Mononuclear cell (primary cell): ENCODE measurements around the gene C1QTNF6. TPM values are rescaled to one million over a fixed set of nuclear protein-coding genes. Genes with fewer than 3 reads are reported as not detected.

Experiments
- H3K27me3 ChIP-seq: 2 replicates; pipeline ENCODE4 v1.6.0; 2011; ENCODE audit warnings: low read length, control low read depth; ENCODE audit not compliant: insufficient read depth
- H3K4me1 ChIP-seq: 2 replicates; pipeline ENCODE4 v1.5.1; 2011; ENCODE audit warnings: mild to moderate bottlenecking, low read length, control low read depth; ENCODE audit not compliant: insufficient read depth
- H3K4me3 ChIP-seq: 2 replicates; pipeline ENCODE4 v1.5.1; 2011; ENCODE audit warnings: mild to moderate bottlenecking, low read length, moderate library complexity
- H3K9me3 ChIP-seq: 2 replicates; pipeline ENCODE4 v1.5.1; 2011; ENCODE audit warnings: low read depth, mild to moderate bottlenecking, control low read depth, low read length
- total RNA-seq: library from RNA; depleted of rRNA; stranded (reverse); fragments of >200 nt; gene quantifications from one replicate; pipeline ENCODE4 v1.2.3, GENCODE V29; 2012

The C1QTNF6 gene
- total RNA-seq, 1 donor, result 1.4 TPM

GRCh38 chr22:37158963-37159290 is 29.1 kb downstream of the C1QTNF6 start:
- peaks cover 60% of the 10 kb centered on the region for H3K4me1 ChIP-seq
- no peaks in the 10 kb centered on the region for H3K27me3 ChIP-seq
- no peak overlapping the region for H3K4me3 ChIP-seq
- H3K9me3 ChIP-seq, result no peaks in the 10 kb centered on the region

DNA sequence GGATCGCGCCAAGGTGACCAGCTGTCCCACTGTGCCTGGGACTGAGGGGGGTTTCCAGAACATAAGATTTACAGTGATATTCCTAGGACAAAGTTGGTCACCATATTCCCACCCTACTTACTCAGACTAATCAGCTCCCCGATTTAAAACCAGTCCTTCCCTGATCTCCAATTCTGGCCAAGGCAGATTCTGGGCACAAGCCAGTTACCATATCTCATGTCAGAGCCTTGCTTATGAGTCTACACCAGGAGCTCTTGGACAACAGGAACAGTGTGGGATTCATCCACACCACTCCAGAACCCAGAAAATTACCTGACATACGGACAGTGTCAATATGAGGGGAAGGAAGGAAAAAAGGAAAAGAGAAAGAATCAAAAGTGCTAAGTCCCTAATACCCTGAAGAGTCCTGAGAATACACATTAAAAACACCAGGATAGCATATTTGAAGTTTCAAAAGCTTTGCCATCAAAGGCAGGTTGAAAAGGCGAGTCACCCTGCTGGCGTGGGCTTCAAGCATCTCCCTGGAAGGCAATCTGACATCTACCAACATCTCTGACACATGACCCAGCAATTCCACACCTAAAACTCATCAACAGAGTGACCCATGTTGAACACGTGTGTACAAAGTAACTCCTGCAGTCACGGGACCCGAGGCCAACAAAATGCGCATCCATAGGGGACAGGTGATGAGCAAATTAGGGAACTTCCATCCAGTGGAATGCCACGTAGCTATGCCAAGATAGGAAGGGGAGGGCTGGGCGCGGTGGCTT is 30.3 kb downstream of the C1QTNF6 start:
- Histone ChIP-seq H3K9me3 (no peaks in the 10 kb centered on the region), H3K27me3 (no peaks in the 10 kb centered on the region), H3K4me1 (peaks cover 48% of the 10 kb centered on the region), H3K4me3 (no peak overlapping the region)

DNA sequence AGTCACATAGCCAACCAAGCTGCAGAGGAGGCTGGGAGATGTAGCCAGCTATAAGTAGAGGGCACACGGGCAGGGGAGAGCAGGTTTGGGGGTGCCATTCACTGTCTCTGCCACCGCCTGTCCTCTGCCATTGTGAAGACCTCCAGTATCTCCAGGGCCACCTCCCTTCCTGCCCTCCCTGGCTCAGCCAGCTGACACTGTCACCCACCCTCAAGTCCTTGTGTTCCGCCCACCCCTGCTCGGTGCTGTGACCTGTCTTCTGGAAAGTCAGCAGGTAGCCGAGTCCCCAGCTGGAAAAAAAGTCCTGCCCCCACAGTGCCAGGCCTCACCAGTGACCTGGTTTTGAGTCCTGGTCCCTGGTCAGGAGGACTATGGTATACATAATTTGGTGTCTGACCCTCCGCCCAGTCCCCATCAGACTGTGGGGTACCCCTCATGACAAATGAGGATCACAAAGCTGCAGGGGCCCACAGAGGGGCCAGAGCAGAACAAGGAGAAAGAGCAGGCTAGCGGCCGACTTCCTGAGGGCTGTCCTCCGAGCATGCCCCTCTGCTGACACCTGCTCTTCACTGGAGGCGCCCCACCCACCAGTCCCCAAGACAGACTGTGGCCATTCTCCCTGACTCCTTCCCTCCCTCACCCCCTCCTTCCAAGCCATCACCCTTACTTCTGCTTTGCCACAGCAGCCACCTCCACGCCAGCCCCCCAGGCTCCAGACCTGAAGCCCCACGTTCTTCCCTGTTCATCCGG is 31.2 kb downstream of the C1QTNF6 start:
- no peaks in the 10 kb centered on the region for H3K27me3 ChIP-seq
- H3K9me3 ChIP-seq, result no peaks in the 10 kb centered on the region
- peaks cover 41% of the 10 kb centered on the region for H3K4me1 ChIP-seq
- no peak overlapping the region for H3K4me3 ChIP-seq

DNA sequence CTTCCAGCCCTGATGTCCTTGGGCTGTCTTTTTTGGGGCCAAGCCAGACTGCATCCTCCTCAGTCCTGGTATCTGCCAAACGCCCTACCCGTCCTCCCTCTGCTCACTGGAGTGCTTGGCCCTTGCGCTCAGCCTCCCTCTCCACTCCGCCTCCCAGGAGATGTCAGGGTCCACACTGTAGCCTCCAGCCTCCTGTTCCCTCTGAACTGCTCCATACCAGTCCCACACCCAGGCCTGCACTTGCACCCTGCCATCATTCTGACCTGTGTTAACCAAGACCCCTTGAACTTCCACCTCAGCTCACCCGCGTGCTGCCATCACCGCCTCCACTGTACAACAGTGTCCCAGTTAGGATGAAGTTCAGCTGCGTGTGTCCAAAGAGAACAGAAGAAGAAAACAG is 32.1 kb downstream of the C1QTNF6 start:
- H3K9me3 ChIP-seq, result no peaks in the 10 kb centered on the region
- H3K4me3 ChIP-seq, result no peak overlapping the region
- H3K4me1 ChIP-seq, result peaks cover 32% of the 10 kb centered on the region
- no peaks in the 10 kb centered on the region for H3K27me3 ChIP-seq

DNA sequence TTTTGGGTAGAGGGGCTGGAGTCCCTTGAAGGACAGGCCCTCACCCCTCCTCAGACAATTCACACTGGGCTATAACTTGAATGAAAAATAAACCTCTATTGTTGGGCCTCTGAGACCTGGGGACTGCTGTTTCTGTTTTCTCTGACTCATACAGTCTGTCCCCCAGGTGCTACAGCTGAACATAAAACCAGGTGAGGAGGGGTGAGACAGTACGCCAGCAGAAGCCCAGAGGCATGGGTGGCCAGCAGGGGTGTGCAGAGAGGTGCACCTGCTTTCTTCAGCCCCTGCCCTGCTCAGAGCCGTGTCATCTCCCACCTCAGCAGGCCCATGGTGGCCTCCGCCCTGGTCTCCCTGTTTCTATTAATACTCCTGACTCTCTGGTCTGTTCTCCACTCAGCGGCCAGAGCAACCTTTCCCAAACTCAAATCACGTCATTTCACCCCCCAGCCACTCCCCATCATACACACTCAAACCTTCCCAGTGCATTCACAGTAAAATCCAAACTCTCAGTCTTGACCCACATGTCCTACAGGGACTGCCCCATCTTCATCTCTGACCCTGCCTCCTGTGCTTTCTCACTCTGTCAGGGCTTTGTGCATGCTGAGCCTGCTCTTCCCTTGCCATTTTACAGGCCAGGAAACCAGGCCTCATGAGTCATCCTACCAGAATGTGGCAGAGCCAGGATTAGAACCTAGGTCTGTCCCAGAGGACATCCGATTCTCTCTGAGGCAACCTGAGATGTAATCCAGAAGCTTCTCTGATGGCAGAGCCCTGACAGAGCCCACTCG is 32.9 kb downstream of the C1QTNF6 start:
- H3K4me1 ChIP-seq, result peaks cover 30% of the 10 kb centered on the region
- no peaks in the 10 kb centered on the region for H3K27me3 ChIP-seq
- H3K9me3 ChIP-seq, result no peaks in the 10 kb centered on the region
- no peak overlapping the region for H3K4me3 ChIP-seq

- no peaks in the 10 kb centered on the region for H3K9me3 ChIP-seq
- no peaks in the 10 kb centered on the region for H3K27me3 ChIP-seq
- peaks cover 23% of the 10 kb centered on the region for H3K4me1 ChIP-seq
- H3K4me3 ChIP-seq, result no peak overlapping the region
Observed at GRCh38 chr22:37153901-37154300, 34.1 kb downstream of the C1QTNF6 start.

DNA sequence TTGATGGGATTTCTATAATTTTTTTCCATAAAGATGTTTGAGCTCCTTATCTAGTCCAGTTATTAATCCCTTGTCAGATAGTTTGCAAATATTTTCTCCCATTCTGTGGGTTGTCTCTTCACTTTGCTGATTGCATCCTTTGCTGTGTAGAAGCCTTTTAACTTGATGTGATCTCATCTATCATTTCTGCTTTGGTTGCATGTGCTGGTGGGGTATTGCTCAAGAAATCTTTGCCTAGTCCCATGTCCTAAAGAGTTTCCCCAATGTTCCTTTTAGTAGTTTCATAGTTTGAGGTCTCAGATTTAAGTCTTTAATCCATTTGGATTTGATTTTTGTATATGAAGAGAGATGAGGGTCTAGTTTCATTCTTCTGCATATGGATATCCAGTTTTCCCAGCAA is 36.6 kb downstream of the C1QTNF6 start:
- no peaks in the 10 kb centered on the region for H3K27me3 ChIP-seq
- no peaks in the 10 kb centered on the region for H3K9me3 ChIP-seq
- H3K4me3 ChIP-seq, result no peak overlapping the region
- peaks cover 16% of the 10 kb centered on the region for H3K4me1 ChIP-seq

- Histone ChIP-seq H3K27me3 (no peaks in the 10 kb centered on the region), H3K4me1 (peaks cover 21% of the 10 kb centered on the region), H3K9me3 (no peaks in the 10 kb centered on the region), H3K4me3 (no peak overlapping the region)
Observed at GRCh38 chr22:37150701-37151100, 37.3 kb downstream of the C1QTNF6 start.

DNA sequence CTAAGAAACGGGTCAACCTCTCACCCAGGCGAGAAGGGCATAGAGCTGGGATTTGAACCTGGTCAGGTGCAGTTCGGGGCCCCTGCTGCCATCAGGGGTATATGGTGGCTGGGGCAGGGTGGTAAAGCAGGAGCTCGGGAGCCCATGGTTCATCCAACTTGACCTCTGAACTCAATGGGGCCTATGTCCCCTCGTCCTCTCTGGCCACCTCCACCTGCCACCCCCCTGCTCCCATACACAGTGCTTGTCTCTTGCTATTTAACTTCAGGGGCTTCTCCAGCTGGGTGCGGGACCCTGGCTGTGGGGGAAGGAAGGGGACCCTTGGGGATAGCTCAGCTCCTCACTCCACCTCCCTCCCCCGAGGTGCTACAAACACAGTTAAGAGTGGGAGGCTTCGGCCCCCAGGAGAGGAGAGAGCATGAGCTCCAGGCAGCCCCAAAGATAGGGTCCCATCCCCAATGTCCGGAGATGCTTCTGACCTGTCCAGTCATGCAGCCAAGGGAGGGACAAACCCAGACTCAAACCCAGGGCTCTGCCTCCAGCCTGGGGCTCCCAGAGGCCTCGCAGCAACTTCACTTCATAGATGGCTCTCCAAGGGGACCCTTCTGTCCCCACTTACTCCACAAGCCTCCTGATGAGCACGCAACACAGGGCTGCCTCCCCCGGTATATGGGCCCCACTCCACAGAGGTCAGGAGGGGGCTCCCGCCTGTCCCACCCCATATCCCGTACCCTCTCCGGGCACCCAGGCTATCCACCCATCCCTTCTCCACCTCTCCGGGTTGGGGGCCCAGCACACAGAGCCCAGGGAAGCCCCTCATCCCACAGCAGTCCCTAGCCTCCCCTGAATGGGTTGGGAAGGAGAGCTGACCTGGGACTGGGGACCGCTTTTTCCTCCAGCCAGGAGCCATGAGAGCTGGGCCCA is 39.0 kb downstream of the C1QTNF6 start:
- H3K27me3 ChIP-seq, result no peaks in the 10 kb centered on the region
- no peaks in the 10 kb centered on the region for H3K9me3 ChIP-seq
- peaks cover 21% of the 10 kb centered on the region for H3K4me1 ChIP-seq
- peak overlapping the region; percentile 57 for H3K4me3 ChIP-seq

DNA sequence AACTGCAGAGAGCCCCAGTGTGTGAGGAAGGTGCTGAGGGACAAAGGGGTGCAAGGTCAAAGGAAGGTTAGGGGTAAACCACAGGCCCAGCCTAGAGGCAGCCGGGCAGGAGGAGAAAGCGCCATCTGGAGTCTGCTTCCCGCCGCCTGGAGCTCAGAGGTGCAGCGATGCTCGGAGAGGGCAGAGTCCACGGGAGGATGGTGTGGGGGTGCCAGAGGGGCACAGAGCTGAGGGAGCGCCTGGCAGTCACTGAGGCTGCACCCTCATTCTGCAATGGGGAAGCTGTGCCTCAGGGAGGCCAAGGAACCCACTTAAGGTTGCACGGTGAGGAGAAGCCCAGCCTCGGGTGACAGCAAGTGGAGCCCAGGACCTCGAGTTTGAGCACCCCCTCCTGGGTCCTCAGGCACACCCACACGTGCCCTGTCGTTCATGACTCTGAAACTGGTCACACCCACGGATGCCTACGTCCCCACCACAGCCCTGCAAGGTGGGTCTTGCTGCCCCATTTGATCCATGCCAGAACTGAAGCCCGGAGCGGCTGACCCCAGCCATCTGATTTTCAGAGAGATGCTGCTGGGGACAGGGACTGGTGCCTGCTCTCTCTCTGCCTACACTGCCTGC is 39.9 kb downstream of the C1QTNF6 start:
- Histone ChIP-seq H3K9me3 (no peaks in the 10 kb centered on the region), H3K4me3 (peak overlapping the region; percentile 57), H3K27me3 (no peaks in the 10 kb centered on the region), H3K4me1 (peaks cover 21% of the 10 kb centered on the region)

DNA sequence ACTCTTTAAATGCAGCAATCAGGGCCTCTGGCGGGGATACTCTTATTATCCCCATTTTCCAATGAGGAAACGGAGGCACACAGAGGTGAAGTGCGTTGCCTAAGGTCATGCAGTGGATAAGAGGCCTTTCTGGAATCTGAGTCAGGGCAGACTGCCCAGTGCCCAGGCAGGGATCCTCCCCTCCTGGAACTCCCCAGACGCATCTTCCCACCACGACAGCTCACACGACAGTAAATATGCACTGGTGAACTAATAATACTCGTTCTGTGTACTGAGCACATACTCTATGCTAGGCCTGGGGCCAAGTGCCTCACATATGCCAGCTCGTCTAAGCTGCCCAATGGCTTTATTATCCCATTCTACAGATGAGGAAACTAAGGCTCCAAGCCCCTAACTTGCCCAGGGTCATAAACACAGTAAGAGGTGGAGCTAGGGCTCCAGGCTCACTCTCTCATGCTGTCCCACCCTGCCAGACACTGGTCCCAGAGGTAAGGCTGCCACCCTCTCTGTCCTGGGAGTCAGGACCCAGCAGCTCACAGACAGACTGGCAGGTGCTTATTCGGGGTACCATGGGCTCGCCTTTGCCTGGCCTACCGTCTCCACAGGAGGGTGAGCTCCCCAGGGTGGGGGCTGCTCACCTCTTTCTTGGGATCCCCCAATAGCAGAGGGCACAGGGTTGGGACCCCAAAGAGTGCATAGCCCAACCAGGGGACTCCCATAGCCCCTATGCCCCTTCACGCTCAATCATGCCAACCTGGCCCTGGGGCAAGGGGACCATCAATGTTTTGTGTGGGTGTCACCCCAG is 40.7 kb downstream of the C1QTNF6 start:
- Histone ChIP-seq H3K4me3 (peak overlapping the region; percentile 57), H3K4me1 (peaks cover 21% of the 10 kb centered on the region), H3K9me3 (no peaks in the 10 kb centered on the region), H3K27me3 (no peaks in the 10 kb centered on the region)

GRCh38 chr22:37146507-37147180 is 41.4 kb downstream of the C1QTNF6 start:
- Histone ChIP-seq H3K4me1 (peaks cover 21% of the 10 kb centered on the region), H3K27me3 (no peaks in the 10 kb centered on the region), H3K9me3 (no peaks in the 10 kb centered on the region), H3K4me3 (peak overlapping the region; percentile 57)

GRCh38 chr22:37146051-37146385 is 42.0 kb downstream of the C1QTNF6 start:
- Histone ChIP-seq H3K27me3 (no peaks in the 10 kb centered on the region), H3K4me3 (peak overlapping the region; percentile 19), H3K4me1 (peaks cover 21% of the 10 kb centered on the region), H3K9me3 (no peaks in the 10 kb centered on the region)
